Esophagus squamous epithelium (tissue), 5 donors: ENCODE data around the gene ZNF559. TPM values are rescaled to one million over a fixed set of nuclear protein-coding genes. Genes with fewer than 3 reads are reported as not detected.

Experiments used
- DNase-seq: peaks from one replicate; lab custom pipeline; 2025; lab: John Stamatoyannopoulos, UW
- H3K27ac ChIP-seq, 4 donors: fragments of 200-600 bp; sonication (generic); one replicate each; pipeline ENCODE4 v1.5.1; 2016 to 2019; ENCODE audit warnings: mild to moderate bottlenecking in 1 of 4
- H3K27me3 ChIP-seq, 4 donors: fragments of 200-600 bp; sonication (generic); 1 replicate in 3 of 4; 2 replicates in 1 of 4; pipeline versions ENCODE4 v1.5.1 to v1.6.0; 2017 to 2021; ENCODE audit warnings: antibody characterized with exemption in 1 of 4
- H3K36me3 ChIP-seq, 3 donors: fragments of 200-600 bp; sonication (generic); one replicate each; pipeline ENCODE4 v1.5.1; 2016 to 2019
- H3K4me1 ChIP-seq, 3 donors: fragments of 200-600 bp; sonication (generic); one replicate each; pipeline ENCODE4 v1.5.1; 2017 to 2019
- H3K4me3 ChIP-seq, 4 donors: fragments of 200-600 bp; sonication (generic); 1 replicate in 3 of 4; 2 replicates in 1 of 4; pipeline ENCODE4 v1.5.1; 2016 to 2019; ENCODE audit warnings: mild to moderate bottlenecking in 2 of 4, moderate library complexity in 1 of 4
- H3K9me3 ChIP-seq, 3 donors: fragments of 200-600 bp; sonication (generic); one replicate each; pipeline ENCODE4 v1.5.1; 2016 to 2019
- POLR2A ChIP-seq, 4 donors: fragments of 450-650 bp; IDR thresholded peaks; one replicate each; pipeline ENCODE4 v1.6.1; 2017; ENCODE audit warnings: antibody characterized with exemption in 4 of 4, mild to moderate bottlenecking in 4 of 4, moderate library complexity in 3 of 4
- WGBS, 2 donors: methylation state at CpG; one replicate each; pipeline ENCODE4 v1.1.5; 2018; 5-methylcytosine and 5-hydroxymethylcytosine counted together
- intact Hi-C: fragments of 100-400 bp; cut with DNase I; formaldehyde crosslinking; loops from one replicate; pipeline ENCODE4 v1.15.0; 2022
- total RNA-seq, 4 donors: library from RNA; depleted of rRNA; stranded (reverse); fragments of >200 nt; gene quantifications; one replicate each; pipeline ENCODE4 v1.1.0, GENCODE V29; 2016
- TF ChIP-seq, protein P1 (sequence below), 6 experiments: fragments of 450-650 bp in 4 of 6; fragments of 200-600 bp in 2 of 6; sonication (generic) in 2 of 6; IDR thresholded peaks; one replicate each; pipeline ENCODE4 v1.5.1; 2016 to 2019; ENCODE audit warnings: antibody characterized with exemption in 6 of 6, mild to moderate bottlenecking in 4 of 6, moderate library complexity in 4 of 6
- donor health status: DM: yes; HTN: yes; CAD: no.

ZNF559 gene
- total RNA-seq, 4 donors from 2014 or later, result 4.2 to 10.9 (median 7.0) TPM

DNA sequence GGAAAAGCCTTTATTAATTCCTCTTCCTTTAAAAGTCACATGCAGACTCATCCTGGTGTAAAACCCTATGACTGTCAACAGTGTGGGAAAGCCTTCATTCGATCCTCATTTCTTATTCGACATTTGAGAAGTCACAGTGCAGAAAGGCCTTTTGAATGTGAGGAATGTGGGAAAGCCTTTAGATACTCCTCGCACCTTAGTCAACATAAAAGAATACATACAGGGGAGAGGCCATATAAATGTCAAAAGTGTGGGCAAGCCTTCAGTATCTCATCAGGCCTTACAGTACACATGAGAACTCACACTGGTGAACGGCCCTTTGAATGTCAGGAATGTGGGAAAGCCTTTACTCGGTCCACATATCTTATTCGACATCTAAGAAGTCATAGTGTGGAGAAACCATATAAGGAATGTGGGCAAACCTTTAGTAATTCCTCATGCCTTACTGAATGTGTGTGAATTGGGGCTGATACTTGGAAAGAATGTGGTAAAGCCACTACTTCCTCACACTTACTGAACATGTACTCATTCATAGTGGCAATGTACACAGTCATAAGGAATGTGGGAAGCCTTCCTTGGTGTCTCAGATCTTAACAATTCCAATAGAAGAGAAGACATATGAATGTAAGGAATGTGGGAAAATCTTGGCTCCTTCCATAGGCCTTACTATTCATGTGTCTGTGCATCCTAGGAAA is 18.8 kb downstream of the ZNF559 start:
- Histone ChIP-seq H3K4me3 (no peak overlapping the region), H3K9me3 (peaks cover 5 to 100% (median 96%) of the 10 kb centered on the region in 3 donors), H3K27me3 (no peaks in the 10 kb centered on the region), H3K36me3 (peaks cover 0 to 76% (median 13%) of the 10 kb centered on the region in 3 donors), H3K27ac (no peak overlapping the region), H3K4me1 (no peaks in the 10 kb centered on the region)
- WGBS, 2 donors, result 94% methylated on average over 6 of the region's 6 CpGs
- intact Hi-C loops, result no loop called here
- no peak for DNase-seq
- no peak for TF ChIP-seq POLR2A (IDR thresholded peaks at IDR 0.05)
- TF ChIP-seq, protein P1, sequence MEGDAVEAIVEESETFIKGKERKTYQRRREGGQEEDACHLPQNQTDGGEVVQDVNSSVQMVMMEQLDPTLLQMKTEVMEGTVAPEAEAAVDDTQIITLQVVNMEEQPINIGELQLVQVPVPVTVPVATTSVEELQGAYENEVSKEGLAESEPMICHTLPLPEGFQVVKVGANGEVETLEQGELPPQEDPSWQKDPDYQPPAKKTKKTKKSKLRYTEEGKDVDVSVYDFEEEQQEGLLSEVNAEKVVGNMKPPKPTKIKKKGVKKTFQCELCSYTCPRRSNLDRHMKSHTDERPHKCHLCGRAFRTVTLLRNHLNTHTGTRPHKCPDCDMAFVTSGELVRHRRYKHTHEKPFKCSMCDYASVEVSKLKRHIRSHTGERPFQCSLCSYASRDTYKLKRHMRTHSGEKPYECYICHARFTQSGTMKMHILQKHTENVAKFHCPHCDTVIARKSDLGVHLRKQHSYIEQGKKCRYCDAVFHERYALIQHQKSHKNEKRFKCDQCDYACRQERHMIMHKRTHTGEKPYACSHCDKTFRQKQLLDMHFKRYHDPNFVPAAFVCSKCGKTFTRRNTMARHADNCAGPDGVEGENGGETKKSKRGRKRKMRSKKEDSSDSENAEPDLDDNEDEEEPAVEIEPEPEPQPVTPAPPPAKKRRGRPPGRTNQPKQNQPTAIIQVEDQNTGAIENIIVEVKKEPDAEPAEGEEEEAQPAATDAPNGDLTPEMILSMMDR (IDR thresholded peaks at IDR 0.05), result no peak

GRCh38 chr19:9345005-9345404 is 21.0 kb downstream of the ZNF559 start:
- intact Hi-C loops, result no loop called here
- Histone ChIP-seq H3K4me1 (no peaks in the 10 kb centered on the region), H3K27ac (no peak overlapping the region), H3K9me3 (peaks cover 5 to 100% (median 91%) of the 10 kb centered on the region in 3 donors), H3K27me3 (no peaks in the 10 kb centered on the region), H3K36me3 (peaks cover 0 to 67% (median 13%) of the 10 kb centered on the region in 3 donors), H3K4me3 (no peak overlapping the region)
- DNase-seq, result no peak
- WGBS, 2 donors, result 86 to 89% methylated on average over 2 of the region's 2 CpGs
- no peak for TF ChIP-seq POLR2A (IDR thresholded peaks at IDR 0.05)
- TF ChIP-seq, protein P1 (IDR thresholded peaks at IDR 0.05), result no peak

GRCh38 chr19:9348253-9348652 is 24.3 kb downstream of the ZNF559 start:
- no peak for TF ChIP-seq POLR2A (IDR thresholded peaks at IDR 0.05)
- TF ChIP-seq, protein P1 (IDR thresholded peaks at IDR 0.05), result no peak
- Histone ChIP-seq H3K4me3 (no peak overlapping the region), H3K27ac (no peak overlapping the region), H3K36me3 (peaks cover 0 to 51% (median 0%) of the 10 kb centered on the region in 3 donors), H3K9me3 (peaks cover 5 to 98% (median 75%) of the 10 kb centered on the region in 3 donors), H3K27me3 (no peaks in the 10 kb centered on the region), H3K4me1 (no peaks in the 10 kb centered on the region)
- intact Hi-C loops, result no loop called here
- 91 to 94% methylated on average over 3 of the region's 3 CpGs for WGBS, 2 donors
- DNase-seq, result no peak

DNA sequence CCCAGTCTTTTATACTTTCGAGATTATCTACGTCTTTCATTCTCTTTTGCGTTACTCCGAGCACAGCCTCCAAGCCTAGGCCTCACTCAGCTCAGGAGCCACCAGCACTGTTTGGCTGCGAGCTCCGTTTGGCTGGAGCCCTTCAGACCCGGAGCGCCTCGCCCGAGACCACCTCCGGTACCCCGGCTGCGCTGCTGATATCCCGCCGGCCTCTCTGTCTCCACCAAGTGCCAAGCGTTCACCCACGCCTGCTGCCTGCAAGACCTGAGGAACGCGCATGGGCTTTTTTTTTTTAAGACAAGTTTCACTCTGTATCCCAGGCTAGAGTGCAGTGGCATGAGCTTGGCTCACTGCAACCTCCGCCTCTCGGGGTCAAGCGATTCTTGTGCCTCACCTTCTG is 24.7 kb downstream of the ZNF559 start:
- Histone ChIP-seq H3K27me3 (no peaks in the 10 kb centered on the region), H3K27ac (no peak overlapping the region), H3K4me3 (no peak overlapping the region), H3K36me3 (peaks cover 0 to 50% (median 0%) of the 10 kb centered on the region in 3 donors), H3K4me1 (no peaks in the 10 kb centered on the region), H3K9me3 (peaks cover 5 to 98% (median 73%) of the 10 kb centered on the region in 3 donors)
- WGBS, 2 donors, result 95 to 99% methylated on average over 22 of the region's 22 CpGs
- TF ChIP-seq POLR2A (IDR thresholded peaks at IDR 0.05), result no peak
- TF ChIP-seq, protein P1 (IDR thresholded peaks at IDR 0.05), result no peak
- intact Hi-C loops, result no loop called here
- no peak for DNase-seq

DNA sequence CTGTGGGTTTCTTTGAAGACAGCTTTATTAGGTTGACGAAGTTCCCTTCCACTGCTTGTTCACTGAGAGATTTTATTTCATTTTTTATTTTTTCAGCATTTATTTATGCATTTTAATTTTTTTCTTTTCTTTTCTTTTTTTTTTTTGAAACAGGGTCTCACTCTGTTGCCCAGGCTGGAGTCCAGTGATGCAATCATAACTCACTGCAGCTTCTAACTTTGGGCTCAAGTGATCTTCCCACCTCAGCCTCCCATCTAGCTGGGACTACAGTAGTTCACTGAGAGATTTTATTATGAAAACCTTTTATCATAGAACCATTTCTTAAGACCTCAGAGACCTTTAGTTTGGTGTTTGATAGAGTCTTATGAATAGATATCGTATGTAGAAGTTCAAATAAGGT is 28.5 kb downstream of the ZNF559 start:
- intact Hi-C loops, result no loop called here
- H3K36me3 ChIP-seq, result peaks cover 0 to 49% (median 0%) of the 10 kb centered on the region in 3 donors
- H3K9me3 ChIP-seq, result peaks cover 0 to 98% (median 64%) of the 10 kb centered on the region in 3 donors
- TF ChIP-seq, protein P1 (IDR thresholded peaks at IDR 0.05), result no peak
- TF ChIP-seq POLR2A (IDR thresholded peaks at IDR 0.05), result no peak
- no peaks in the 10 kb centered on the region for H3K27me3 ChIP-seq
- 94 to 95% methylated on average over 2 of the region's 2 CpGs for WGBS, 2 donors
- H3K4me3 ChIP-seq, result no peak overlapping the region
- H3K4me1 ChIP-seq, result no peaks in the 10 kb centered on the region
- no peak for DNase-seq
- H3K27ac ChIP-seq, result no peak overlapping the region
